Caco-2 (cell line): ENCODE data around the gene TCERG1L. TPM values are rescaled to one million over a fixed set of nuclear protein-coding genes. Genes with fewer than 3 reads are reported as not detected.

Experiments used
- BruUV-seq: library from RNA; stranded (reverse); fragments of 400-500 nt; replicated peaks from 2 replicates; lab custom pipeline; 2021; lab: Mats Ljungman, UMichigan
- CTCF ChIA-PET: fragments of 300-600 bp; sonication (Branson Sonifier 250); formaldehyde crosslinking; loops from one replicate; lab custom pipeline; 2022; ENCODE audit warnings: antibody characterized with exemption; lab: Charles Lee
- POLR2A ChIA-PET: fragments of 300-600 bp; sonication (Branson Sonifier 250); formaldehyde crosslinking; loops from one replicate; lab custom pipeline; 2022; ENCODE audit warnings: antibody characterized with exemption; lab: Charles Lee
- DNase-seq, 2 experiments: peaks; one replicate each; pipeline versions ENCODE4 v3.0.0 to v3.0.0-alpha.2; 2020 to 2022
- H3K27me3 ChIP-seq: replicated peaks from 2 replicates; pipeline ENCODE4 v1.6.0; 2011; ENCODE audit warnings: low read length; ENCODE audit not compliant: control insufficient read depth, insufficient read depth
- H3K36me3 ChIP-seq: 2 replicates; pipeline ENCODE4 v1.5.1; 2011; ENCODE audit warnings: low read length; ENCODE audit not compliant: control insufficient read depth, insufficient read depth
- H3K4me1 ChIP-seq: fragments of 250-450 bp; sonication (Bioruptor Pico); 2 replicates; pipeline ENCODE4 v1.5.1; 2020; ENCODE audit warnings: mild to moderate bottlenecking
- H3K4me3 ChIP-seq: 2 replicates; pipeline ENCODE4 v1.5.1; 2011; ENCODE audit warnings: low read depth, mild to moderate bottlenecking, control low read depth, low read length
- H3K9me3 ChIP-seq: fragments of 250-450 bp; sonication (Bioruptor Pico); 2 replicates; pipeline ENCODE4 v1.5.1; 2020; ENCODE audit warnings: mild to moderate bottlenecking, moderate library complexity
- H3K27ac Mint-ChIP-seq: one replicate; pipeline ENCODE4 v1.8.0; 2022; ENCODE audit warnings: mixed read lengths; ENCODE audit not compliant: unreplicated experiment
- H3K27me3 Mint-ChIP-seq: one replicate; pipeline ENCODE4 v1.8.0; 2022; ENCODE audit warnings: mixed read lengths; ENCODE audit not compliant: insufficient read depth, unreplicated experiment
- H3K36me3 Mint-ChIP-seq: one replicate; pipeline ENCODE4 v1.8.0; 2022; ENCODE audit warnings: mild to moderate bottlenecking, mixed read lengths; ENCODE audit not compliant: insufficient read depth, unreplicated experiment
- H3K4me1 Mint-ChIP-seq: one replicate; pipeline ENCODE4 v1.8.0; 2022; ENCODE audit warnings: low read depth, mixed read lengths; ENCODE audit not compliant: unreplicated experiment
- H3K4me3 Mint-ChIP-seq: one replicate; pipeline ENCODE4 v1.8.0; 2022; ENCODE audit warnings: mild to moderate bottlenecking, moderate library complexity, mixed read lengths; ENCODE audit not compliant: unreplicated experiment
- H3K9me3 Mint-ChIP-seq: one replicate; pipeline ENCODE4 v1.8.0; 2022; ENCODE audit warnings: mixed read lengths; ENCODE audit not compliant: unreplicated experiment
- CTCF ChIP-seq, 2 experiments: fragments of 200-600 bp in 1 of 2; IDR thresholded peaks; 1 replicate in 1 of 2; 2 replicates in 1 of 2; pipeline versions ENCODE4 v1.5.1 to v1.8.0; 2011 to 2022; ENCODE audit warnings: antibody characterized with exemption in 1 of 2, control low read depth in 1 of 2, inconsistent platforms in 1 of 2, low read depth in 1 of 2, low read length in 1 of 2, mild to moderate bottlenecking in 1 of 2, moderate library complexity in 1 of 2; ENCODE audit not compliant: insufficient read depth in 1 of 2, severe bottlenecking in 1 of 2, unreplicated experiment in 1 of 2
- intact Hi-C: fragments of 100-400 bp; cut with micrococcal nuclease; formaldehyde crosslinking; loops from one replicate; pipeline ENCODE4 v1.10.0; 2022; ENCODE audit not compliant: unreplicated experiment
- total RNA-seq: library from RNA; stranded (reverse); gene quantifications from 2 replicates; pipeline ENCODE4 v1.2.3, GENCODE V29; 2022

Gene TCERG1L
- total RNA-seq, 1 experiment from 2014 or later = not detected

- H3K4me1 ChIP-seq = no peaks in the 10 kb centered on the region
These were observed 200.5 kb downstream of the TCERG1L start for GRCh38 chr10:131111007-131111406.

GRCh38 chr10:131110241-131110783 is 201.2 kb downstream of the TCERG1L start:
- Mint-ChIP-seq H3K36me3 (no peaks in the 10 kb centered on the region), H3K27ac (no peak overlapping the region), H3K4me1 (no peaks in the 10 kb centered on the region), H3K9me3 (peaks cover 35% of the 10 kb centered on the region), H3K27me3 (no peaks in the 10 kb centered on the region), H3K4me3 (no peak overlapping the region)
- intact Hi-C loops = no loop called here
- Histone ChIP-seq H3K36me3 (no peaks in the 10 kb centered on the region), H3K9me3 (0 out of 2 replicates have a peak, but pooled peaks cover 2% of the 10 kb centered on the region), H3K4me1 (no peaks in the 10 kb centered on the region), H3K4me3 (no peak overlapping the region), H3K27me3 (no peaks in the 10 kb centered on the region)
- ChIA-PET POLR2A (no interaction called here), CTCF (no interaction called here)
- no TSS peak for BruUV-seq
- no peak for DNase-seq
- TF ChIP-seq CTCF (IDR thresholded peaks at IDR 0.05; ENCODE audit: insufficient read depth in 1 of 2, low read depth in 1 of 2, low read length in 1 of 2, severe bottlenecking in 1 of 2, unreplicated experiment in 1 of 2) = no peak

More at GRCh38 chr10:131111007-131111406, 200.5 kb downstream of the TCERG1L start:
- Histone ChIP-seq H3K4me3 (no peak overlapping the region), H3K9me3 (0 out of 2 replicates have a peak, but pooled peaks cover 2% of the 10 kb centered on the region), H3K36me3 (no peaks in the 10 kb centered on the region), H3K27me3 (no peaks in the 10 kb centered on the region)
- TF ChIP-seq CTCF (IDR thresholded peaks at IDR 0.05; ENCODE audit: insufficient read depth in 1 of 2, low read depth in 1 of 2, low read length in 1 of 2, severe bottlenecking in 1 of 2, unreplicated experiment in 1 of 2) = no peak
- BruUV-seq = no TSS peak
- POLR2A ChIA-PET = no interaction called here
- H3K27ac Mint-ChIP-seq = no peak overlapping the region
- no peaks in the 10 kb centered on the region for H3K27me3 Mint-ChIP-seq
- CTCF ChIA-PET = no interaction called here
- DNase-seq = no peak
- intact Hi-C loops = no loop called here
- H3K4me3 Mint-ChIP-seq = no peak overlapping the region
- no peaks in the 10 kb centered on the region for H3K36me3 Mint-ChIP-seq
- peaks cover 30% of the 10 kb centered on the region for H3K9me3 Mint-ChIP-seq
- no peaks in the 10 kb centered on the region for H3K4me1 Mint-ChIP-seq

- POLR2A ChIA-PET = no interaction called here
- Histone ChIP-seq H3K36me3 (no peaks in the 10 kb centered on the region), H3K4me1 (no peaks in the 10 kb centered on the region), H3K9me3 (0 out of 2 replicates have a peak, but pooled peaks cover 2% of the 10 kb centered on the region), H3K27me3 (no peaks in the 10 kb centered on the region), H3K4me3 (no peak overlapping the region)
- TF ChIP-seq CTCF (IDR thresholded peaks at IDR 0.05; ENCODE audit: insufficient read depth in 1 of 2, low read depth in 1 of 2, low read length in 1 of 2, severe bottlenecking in 1 of 2, unreplicated experiment in 1 of 2) = no peak
- H3K36me3 Mint-ChIP-seq = no peaks in the 10 kb centered on the region
- no peak overlapping the region for H3K27ac Mint-ChIP-seq
- no peaks in the 10 kb centered on the region for H3K27me3 Mint-ChIP-seq
- no TSS peak for BruUV-seq
- DNase-seq = no peak
- H3K4me1 Mint-ChIP-seq = no peaks in the 10 kb centered on the region
- intact Hi-C loops = no loop called here
- H3K9me3 Mint-ChIP-seq = peaks cover 41% of the 10 kb centered on the region
- no peak overlapping the region for H3K4me3 Mint-ChIP-seq
- CTCF ChIA-PET = no interaction called here
These were observed 201.8 kb downstream of the TCERG1L start for GRCh38 chr10:131109726-131110125.
